NCI-H2107 (cell line): ENCODE results near the gene PSMA3.

Source experiments
- DNase-seq: peaks from one replicate; lab custom pipeline; 2025; lab: John Stamatoyannopoulos, UW

The PSMA3 gene

GRCh38 chr14:58272588-58273372, 28.1 kb downstream of the PSMA3 start:
- no peak for DNase-seq

GRCh38 chr14:58274881-58275280, 30.2 kb downstream of the PSMA3 start:
- DNase-seq: no peak

- DNase-seq: no peak
These were observed 31.0 kb downstream of the PSMA3 start for GRCh38 chr14:58275527-58276190.

GRCh38 chr14:58276208-58276607, 31.6 kb downstream of the PSMA3 start:
- DNase-seq: no peak

GRCh38 chr14:58278177-58278576, 33.5 kb downstream of the PSMA3 start:
- DNase-seq: no peak

GRCh38 chr14:58280954-58281787, 36.5 kb downstream of the PSMA3 start:
- no peak for DNase-seq

GRCh38 chr14:58281969-58282368, 37.3 kb downstream of the PSMA3 start:
- DNase-seq: no peak

- no peak for DNase-seq
These were observed 38.4 kb downstream of the PSMA3 start for GRCh38 chr14:58282925-58283593.

GRCh38 chr14:58283730-58284129, 39.1 kb downstream of the PSMA3 start:
- DNase-seq: no peak

- no peak for DNase-seq
These were observed 40.5 kb downstream of the PSMA3 start for GRCh38 chr14:58285132-58285531.

- DNase-seq: no peak
These were observed 43.0 kb downstream of the PSMA3 start for GRCh38 chr14:58287607-58288042.

- DNase-seq: no peak
These were observed 43.6 kb downstream of the PSMA3 start for GRCh38 chr14:58288106-58288792.

- no peak for DNase-seq
These were observed 47.0 kb downstream of the PSMA3 start for GRCh38 chr14:58291646-58292045.

GRCh38 chr14:58292187-58292586, 47.5 kb downstream of the PSMA3 start:
- DNase-seq: no peak

- no peak for DNase-seq
These were observed 49.6 kb downstream of the PSMA3 start for GRCh38 chr14:58294201-58294600.

- no peak for DNase-seq
These were observed 52.1 kb downstream of the PSMA3 start for GRCh38 chr14:58296726-58297125.

- DNase-seq: no peak
These were observed 52.7 kb downstream of the PSMA3 start for GRCh38 chr14:58297412-58297761.

GRCh38 chr14:58297762-58298476, 53.3 kb downstream of the PSMA3 start:
- peak; percentile 99 for DNase-seq

- DNase-seq: no peak
These were observed 54.1 kb downstream of the PSMA3 start, which contains the start of gene ARID4A for GRCh38 chr14:58298477-58299400. ARID4A (plus strand) TSS chr14:58298555; CDS start chr14:58299855, 1,300 bp downstream.
